Measurements from ENCODE around the gene ATXN7. TPM values are rescaled to one million over a fixed set of nuclear protein-coding genes. Genes with fewer than 3 reads are reported as not detected.

The ATXN7 gene
- total and polyA plus RNA-seq, 2 donors from 2014 or later: 1.4 to 36.4 TPM

- intact Hi-C loops (cut with DNase I): no loop called here
- H3K4me1 ChIP-seq (ENCODE audit: control insufficient read depth in 2 of 3, insufficient read depth in 2 of 3, low read depth in 1 of 3, low read length in 3 of 3): no peaks in the 10 kb centered on the region
- FAIRE-seq: no peak
Measured at GRCh38 chr3:63824309-63824708, 39.4 kb upstream of the ATXN7 start.

GRCh38 chr3:63830526-63830925, 33.1 kb upstream of the ATXN7 start:
- H3K27ac ChIP-seq (ENCODE audit: low read depth in 2 of 2, low read length in 2 of 2): no peak overlapping the region
- intact Hi-C loops (cut with DNase I): no loop called here
- H3K9ac ChIP-seq (ENCODE audit: low read length in 3 of 3): no peak overlapping the region
- TF ChIP-seq CTCF (IDR thresholded peaks at IDR 0.05; ENCODE audit: borderline replicate concordance, extremely low read depth, insufficient read depth): no peak
- peaks cover 0 to 16% (median 14%) of the 10 kb centered on the region in 3 donors for H3K36me3 ChIP-seq (ENCODE audit: control insufficient read depth in 2 of 3, insufficient read depth in 3 of 3, low read length in 3 of 3)
- DNase-seq: no peak
- H3K4me1 ChIP-seq (ENCODE audit: control insufficient read depth in 2 of 3, insufficient read depth in 2 of 3, low read depth in 1 of 3, low read length in 3 of 3): no peaks in the 10 kb centered on the region
- H3K4me3 ChIP-seq (ENCODE audit: low read length in 3 of 3): no peak overlapping the region
- H3K9me3 ChIP-seq (ENCODE audit: control insufficient read depth in 2 of 3, insufficient read depth in 1 of 3, low read length in 3 of 3): no peaks in the 10 kb centered on the region
- no peak for FAIRE-seq
- H3K27me3 ChIP-seq (ENCODE audit: control insufficient read depth, insufficient read depth, low read length): no peaks in the 10 kb centered on the region

More at GRCh38 chr3:63824309-63824708, 39.4 kb upstream of the ATXN7 start:
- no peak overlapping the region for H3K9ac ChIP-seq (ENCODE audit: low read length in 3 of 3)
- H3K27ac ChIP-seq (ENCODE audit: low read depth in 2 of 2, low read length in 2 of 2): no peak overlapping the region
- H3K27me3 ChIP-seq (ENCODE audit: control insufficient read depth, insufficient read depth, low read length): no peaks in the 10 kb centered on the region
- H3K9me3 ChIP-seq (ENCODE audit: control insufficient read depth in 2 of 3, insufficient read depth in 1 of 3, low read length in 3 of 3): no peaks in the 10 kb centered on the region
- no peak overlapping the region for H3K4me3 ChIP-seq (ENCODE audit: low read length in 3 of 3)
- H3K36me3 ChIP-seq (ENCODE audit: control insufficient read depth in 2 of 3, insufficient read depth in 3 of 3, low read length in 3 of 3): peaks cover 0 to 2% (median 0%) of the 10 kb centered on the region in 3 donors
- TF ChIP-seq CTCF (IDR thresholded peaks at IDR 0.05; ENCODE audit: borderline replicate concordance, extremely low read depth, insufficient read depth): no peak
- no peak for DNase-seq

- no peak overlapping the region for H3K4me3 ChIP-seq (ENCODE audit: low read length in 3 of 3)
- intact Hi-C loops (cut with DNase I): no loop called here
- FAIRE-seq: no peak
- H3K27me3 ChIP-seq (ENCODE audit: control insufficient read depth, insufficient read depth, low read length): no peaks in the 10 kb centered on the region
- no peak for TF ChIP-seq CTCF (IDR thresholded peaks at IDR 0.05; ENCODE audit: borderline replicate concordance, extremely low read depth, insufficient read depth)
- H3K9me3 ChIP-seq (ENCODE audit: control insufficient read depth in 2 of 3, insufficient read depth in 1 of 3, low read length in 3 of 3): no peaks in the 10 kb centered on the region
- DNase-seq: no peak
- no peak overlapping the region for H3K9ac ChIP-seq (ENCODE audit: low read length in 3 of 3)
- H3K4me1 ChIP-seq (ENCODE audit: control insufficient read depth in 2 of 3, insufficient read depth in 2 of 3, low read depth in 1 of 3, low read length in 3 of 3): no peaks in the 10 kb centered on the region
- H3K27ac ChIP-seq (ENCODE audit: low read depth in 2 of 2, low read length in 2 of 2): no peak overlapping the region
- H3K36me3 ChIP-seq (ENCODE audit: control insufficient read depth in 2 of 3, insufficient read depth in 3 of 3, low read length in 3 of 3): peaks cover 0 to 17% (median 14%) of the 10 kb centered on the region in 3 donors
Measured at GRCh38 chr3:63832395-63832794, 31.3 kb upstream of the ATXN7 start.

- Histone ChIP-seq H3K9me3 (ENCODE audit: control insufficient read depth in 2 of 3, insufficient read depth in 1 of 3, low read length in 3 of 3) (no peaks in the 10 kb centered on the region), H3K27me3 (ENCODE audit: control insufficient read depth, insufficient read depth, low read length) (no peaks in the 10 kb centered on the region), H3K36me3 (ENCODE audit: control insufficient read depth in 2 of 3, insufficient read depth in 3 of 3, low read length in 3 of 3) (no peaks in the 10 kb centered on the region), H3K9ac (ENCODE audit: low read length in 3 of 3) (no peak overlapping the region), H3K27ac (ENCODE audit: low read depth in 2 of 2, low read length in 2 of 2) (no peak overlapping the region), H3K4me3 (ENCODE audit: low read length in 3 of 3) (no peak overlapping the region), H3K4me1 (ENCODE audit: control insufficient read depth in 2 of 3, insufficient read depth in 2 of 3, low read depth in 1 of 3, low read length in 3 of 3) (no peaks in the 10 kb centered on the region)
- no peak for TF ChIP-seq CTCF (IDR thresholded peaks at IDR 0.05; ENCODE audit: borderline replicate concordance, extremely low read depth, insufficient read depth)
- DNase-seq (no peak), FAIRE-seq (no peak)
- intact Hi-C loops (cut with DNase I): no loop called here
Measured at GRCh38 chr3:63841704-63842103, 22.0 kb upstream of the ATXN7 start.

All from kidney (tissue), 14 donors.